ENCODE results near the gene GRK5. TPM values are rescaled to one million over a fixed set of nuclear protein-coding genes. Genes with fewer than 3 reads are reported as not detected.
"Not testable (repeated sequence)": the region's sequence is repeated elsewhere in the genome, so short reads cannot be mapped to it uniquely, and the experiment has no call there.

The GRK5 gene
- total RNA-seq, 2 donors from 2014 or later, result 24.8 to 28.1 TPM

GRCh38 chr10:119238577-119238976 lies 31.2 kb downstream of the GRK5 start:
- Mint-ChIP-seq H3K27ac (no peak overlapping the region), H3K27me3 (ENCODE audit: low read depth) (no peaks in the 10 kb centered on the region), H3K4me3 (no peak overlapping the region), H3K4me1 (ENCODE audit: low read depth) (peaks cover 69% of the 10 kb centered on the region), H3K36me3 (ENCODE audit: insufficient read depth in 2 of 2) (peaks cover 0 to 1% of the 10 kb centered on the region in 2 donors), H3K9me3 (no peaks in the 10 kb centered on the region)
- DNase-seq (no peak), ATAC-seq (replicated peaks in 1 of 2) (no peak)

- not testable (repeated sequence) for H3K4me3 Mint-ChIP-seq; H3K27me3 Mint-ChIP-seq (ENCODE audit: low read depth); H3K27ac Mint-ChIP-seq; H3K9me3 Mint-ChIP-seq; H3K36me3 Mint-ChIP-seq (ENCODE audit: insufficient read depth in 2 of 2); DNase-seq; ATAC-seq (replicated peaks in 1 of 2)
- peaks cover 69% of the 10 kb centered on the region for H3K4me1 Mint-ChIP-seq (ENCODE audit: low read depth)
Observed at GRCh38 chr10:119239015-119239414, 31.6 kb downstream of the GRK5 start.

- DNase-seq; H3K27me3 Mint-ChIP-seq (ENCODE audit: low read depth); ATAC-seq (replicated peaks in 1 of 2); H3K27ac Mint-ChIP-seq; H3K36me3 Mint-ChIP-seq (ENCODE audit: insufficient read depth in 2 of 2); H3K9me3 Mint-ChIP-seq; H3K4me3 Mint-ChIP-seq: not testable (repeated sequence)
- H3K4me1 Mint-ChIP-seq (ENCODE audit: low read depth), result peaks cover 66% of the 10 kb centered on the region
Observed at GRCh38 chr10:119239630-119240029, 32.3 kb downstream of the GRK5 start.

GRCh38 chr10:119241066-119241465 lies 33.7 kb downstream of the GRK5 start:
- no peak for ATAC-seq (replicated peaks in 1 of 2)
- no peak for DNase-seq
- H3K9me3 Mint-ChIP-seq, result no peaks in the 10 kb centered on the region
- no peaks in the 10 kb centered on the region for H3K27me3 Mint-ChIP-seq (ENCODE audit: low read depth)
- no peak overlapping the region for H3K4me3 Mint-ChIP-seq
- H3K27ac Mint-ChIP-seq, result no peak overlapping the region
- peaks cover 53% of the 10 kb centered on the region for H3K4me1 Mint-ChIP-seq (ENCODE audit: low read depth)
- H3K36me3 Mint-ChIP-seq (ENCODE audit: insufficient read depth in 2 of 2), result no peaks in the 10 kb centered on the region

GRCh38 chr10:119242186-119242585 lies 34.8 kb downstream of the GRK5 start:
- H3K36me3 Mint-ChIP-seq (ENCODE audit: insufficient read depth in 2 of 2), result no peaks in the 10 kb centered on the region
- no peaks in the 10 kb centered on the region for H3K9me3 Mint-ChIP-seq
- H3K4me1 Mint-ChIP-seq (ENCODE audit: low read depth), result peaks cover 42% of the 10 kb centered on the region
- H3K4me3 Mint-ChIP-seq, result no peak overlapping the region
- no peak overlapping the region for H3K27ac Mint-ChIP-seq
- H3K27me3 Mint-ChIP-seq (ENCODE audit: low read depth), result no peaks in the 10 kb centered on the region
- ATAC-seq (replicated peaks in 1 of 2), result no peak
- DNase-seq, result no peak

GRCh38 chr10:119243488-119243887 lies 36.1 kb downstream of the GRK5 start:
- ATAC-seq (replicated peaks in 1 of 2), result no peak
- no peak overlapping the region for H3K4me3 Mint-ChIP-seq
- no peaks in the 10 kb centered on the region for H3K9me3 Mint-ChIP-seq
- H3K4me1 Mint-ChIP-seq (ENCODE audit: low read depth), result peaks cover 29% of the 10 kb centered on the region
- H3K27ac Mint-ChIP-seq, result no peak overlapping the region
- H3K27me3 Mint-ChIP-seq (ENCODE audit: low read depth), result no peaks in the 10 kb centered on the region
- no peak for DNase-seq
- no peaks in the 10 kb centered on the region for H3K36me3 Mint-ChIP-seq (ENCODE audit: insufficient read depth in 2 of 2)

GRCh38 chr10:119243967-119244366 lies 36.6 kb downstream of the GRK5 start:
- no peaks in the 10 kb centered on the region for H3K9me3 Mint-ChIP-seq
- peaks cover 29% of the 10 kb centered on the region for H3K4me1 Mint-ChIP-seq (ENCODE audit: low read depth)
- H3K27ac Mint-ChIP-seq, result no peak overlapping the region
- ATAC-seq (replicated peaks in 1 of 2) (no peak), DNase-seq (no peak)
- H3K4me3 Mint-ChIP-seq, result no peak overlapping the region
- H3K36me3 Mint-ChIP-seq (ENCODE audit: insufficient read depth in 2 of 2), result no peaks in the 10 kb centered on the region
- H3K27me3 Mint-ChIP-seq (ENCODE audit: low read depth), result no peaks in the 10 kb centered on the region

GRCh38 chr10:119245272-119245671 lies 37.9 kb downstream of the GRK5 start:
- Mint-ChIP-seq H3K4me3 (no peak overlapping the region), H3K27ac (no peak overlapping the region)
- no peak for ATAC-seq (replicated peaks in 1 of 2)

GRCh38 chr10:119246862-119247549 lies 39.6 kb downstream of the GRK5 start:
- Mint-ChIP-seq H3K9me3 (no peaks in the 10 kb centered on the region), H3K36me3 (ENCODE audit: insufficient read depth in 2 of 2) (no peaks in the 10 kb centered on the region), H3K4me3 (no peak overlapping the region), H3K4me1 (ENCODE audit: low read depth) (peaks cover 45% of the 10 kb centered on the region), H3K27ac (no peak overlapping the region), H3K27me3 (ENCODE audit: low read depth) (no peaks in the 10 kb centered on the region)
- DNase-seq, result no peak
- no peak for ATAC-seq (replicated peaks in 1 of 2)

More at GRCh38 chr10:119245272-119245671, 37.9 kb downstream of the GRK5 start:
- Mint-ChIP-seq H3K27me3 (ENCODE audit: low read depth) (no peaks in the 10 kb centered on the region), H3K9me3 (no peaks in the 10 kb centered on the region), H3K36me3 (ENCODE audit: insufficient read depth in 2 of 2) (no peaks in the 10 kb centered on the region), H3K4me1 (ENCODE audit: low read depth) (peaks cover 34% of the 10 kb centered on the region)
- no peak for DNase-seq

GRCh38 chr10:119247550-119247894 lies 40.2 kb downstream of the GRK5 start:
- peaks cover 43% of the 10 kb centered on the region for H3K4me1 Mint-ChIP-seq (ENCODE audit: low read depth)
- H3K36me3 Mint-ChIP-seq (ENCODE audit: insufficient read depth in 2 of 2), result no peaks in the 10 kb centered on the region
- H3K27me3 Mint-ChIP-seq (ENCODE audit: low read depth), result no peaks in the 10 kb centered on the region
- ATAC-seq (replicated peaks in 1 of 2), result no peak
- no peaks in the 10 kb centered on the region for H3K9me3 Mint-ChIP-seq
- no peak overlapping the region for H3K4me3 Mint-ChIP-seq
- no peak overlapping the region for H3K27ac Mint-ChIP-seq
- no peak for DNase-seq

GRCh38 chr10:119248184-119248583 lies 40.8 kb downstream of the GRK5 start:
- no peaks in the 10 kb centered on the region for H3K9me3 Mint-ChIP-seq
- DNase-seq (no peak), ATAC-seq (replicated peaks in 1 of 2) (no peak)
- no peak overlapping the region for H3K4me3 Mint-ChIP-seq
- no peaks in the 10 kb centered on the region for H3K27me3 Mint-ChIP-seq (ENCODE audit: low read depth)
- H3K36me3 Mint-ChIP-seq (ENCODE audit: insufficient read depth in 2 of 2), result no peaks in the 10 kb centered on the region
- H3K4me1 Mint-ChIP-seq (ENCODE audit: low read depth), result peaks cover 44% of the 10 kb centered on the region
- no peak overlapping the region for H3K27ac Mint-ChIP-seq

GRCh38 chr10:119248681-119249080 lies 41.3 kb downstream of the GRK5 start:
- DNase-seq, result no peak
- Mint-ChIP-seq H3K4me3 (no peak overlapping the region), H3K36me3 (ENCODE audit: insufficient read depth in 2 of 2) (no peaks in the 10 kb centered on the region), H3K27me3 (ENCODE audit: low read depth) (no peaks in the 10 kb centered on the region), H3K27ac (no peak overlapping the region), H3K9me3 (no peaks in the 10 kb centered on the region), H3K4me1 (ENCODE audit: low read depth) (peaks cover 44% of the 10 kb centered on the region)
- no peak for ATAC-seq (replicated peaks in 1 of 2)

GRCh38 chr10:119250641-119251314 lies 43.4 kb downstream of the GRK5 start:
- H3K4me1 Mint-ChIP-seq (ENCODE audit: low read depth), result peaks cover 50% of the 10 kb centered on the region
- no peaks in the 10 kb centered on the region for H3K9me3 Mint-ChIP-seq
- no peaks in the 10 kb centered on the region for H3K27me3 Mint-ChIP-seq (ENCODE audit: low read depth)
- H3K36me3 Mint-ChIP-seq (ENCODE audit: insufficient read depth in 2 of 2), result no peaks in the 10 kb centered on the region
- DNase-seq (peak in 1 of 2 donors; percentile 37), ATAC-seq (replicated peaks in 1 of 2) (peak; percentile 84 to 95)
- peak overlapping the region; percentile 26 to 35 for H3K4me3 Mint-ChIP-seq
- no peak overlapping the region for H3K27ac Mint-ChIP-seq

GRCh38 chr10:119251315-119251708 lies 43.9 kb downstream of the GRK5 start:
- no peaks in the 10 kb centered on the region for H3K27me3 Mint-ChIP-seq (ENCODE audit: low read depth)
- H3K9me3 Mint-ChIP-seq, result no peaks in the 10 kb centered on the region
- ATAC-seq (replicated peaks in 1 of 2), result no peak
- no peaks in the 10 kb centered on the region for H3K36me3 Mint-ChIP-seq (ENCODE audit: insufficient read depth in 2 of 2)
- H3K27ac Mint-ChIP-seq, result no peak overlapping the region
- peaks cover 50% of the 10 kb centered on the region for H3K4me1 Mint-ChIP-seq (ENCODE audit: low read depth)
- peak overlapping the region in 1 of 2 donors; percentile 35 for H3K4me3 Mint-ChIP-seq
- no peak for DNase-seq

All from activated T-cell treated with anti-CD3 and anti-CD28 coated beads, Interleukin-2, amount 50 U/mL, for 72 hours (primary cell).